NCI-H2227 (cell line): Measurements from ENCODE around the gene ARHGEF19.
A peak's percentile ranks its signal among the peaks of the same experiment; 100 is the strongest.
"Not testable (repeated sequence)": the region's sequence is repeated elsewhere in the genome, so short reads cannot be mapped to it uniquely, and the experiment has no call there.

Source experiments
- DNase-seq: peaks from one replicate; lab custom pipeline; 2025; ENCODE audit not compliant: unreplicated experiment; lab: John Stamatoyannopoulos, UW

ARHGEF19 gene

GRCh38 chr1:16205891-16206546 is 6.4 kb downstream of the ARHGEF19 start:
- DNase-seq, result peak; percentile 57

- DNase-seq, result no peak
Observed at GRCh38 chr1:16205334-16205671, 7.1 kb downstream of the ARHGEF19 start.

- DNase-seq, result peak; percentile 53
Observed at GRCh38 chr1:16204634-16205333, 7.7 kb downstream of the ARHGEF19 start.

- no peak for DNase-seq
Observed at GRCh38 chr1:16204216-16204615, 8.2 kb downstream of the ARHGEF19 start.

GRCh38 chr1:16203550-16203949 is 8.9 kb downstream of the ARHGEF19 start:
- no peak for DNase-seq

- no peak for DNase-seq
Observed at GRCh38 chr1:16202281-16203210, 9.9 kb downstream of the ARHGEF19 start.

- no peak for DNase-seq
Observed at GRCh38 chr1:16199700-16200099, 12.8 kb downstream of the ARHGEF19 start.

- no peak for DNase-seq
Observed at GRCh38 chr1:16199157-16199501, 13.3 kb downstream of the ARHGEF19 start.

- no peak for DNase-seq
Observed at GRCh38 chr1:16198444-16199156, 13.9 kb downstream of the ARHGEF19 start.

- no peak for DNase-seq
Observed at GRCh38 chr1:16196874-16197273, 15.6 kb downstream of the ARHGEF19 start.

- DNase-seq, result not testable (repeated sequence)
Observed at GRCh38 chr1:16196139-16196538, 16.3 kb downstream of the ARHGEF19 start.

GRCh38 chr1:16195518-16195905 is 16.9 kb downstream of the ARHGEF19 start:
- no peak for DNase-seq

GRCh38 chr1:16191916-16192546 is 20.4 kb downstream of the ARHGEF19 start:
- DNase-seq, result no peak

GRCh38 chr1:16191309-16191708 is 21.1 kb downstream of the ARHGEF19 start:
- no peak for DNase-seq

GRCh38 chr1:16189921-16190621 is 22.4 kb downstream of the ARHGEF19 start:
- no peak for DNase-seq

- DNase-seq, result no peak
Observed at GRCh38 chr1:16189003-16189402, 23.4 kb downstream of the ARHGEF19 start.

GRCh38 chr1:16187748-16188401 is 24.6 kb downstream of the ARHGEF19 start:
- DNase-seq, result peak; percentile 79

- no peak for DNase-seq
Observed at GRCh38 chr1:16186655-16187235, 25.7 kb downstream of the ARHGEF19 start.

- no peak for DNase-seq
Observed at GRCh38 chr1:16184557-16185303, 27.7 kb downstream of the ARHGEF19 start.
